CD4-positive, alpha-beta T cell treated with Interleukin-15 for 4 hours (primary cell): ENCODE data around the gene CEP170B.

Experiments used
- DNase-seq: peaks from one replicate; pipeline ENCODE4 v3.0.0-alpha.2; 2020; ENCODE audit warnings: low spot score

CEP170B gene

DNA sequence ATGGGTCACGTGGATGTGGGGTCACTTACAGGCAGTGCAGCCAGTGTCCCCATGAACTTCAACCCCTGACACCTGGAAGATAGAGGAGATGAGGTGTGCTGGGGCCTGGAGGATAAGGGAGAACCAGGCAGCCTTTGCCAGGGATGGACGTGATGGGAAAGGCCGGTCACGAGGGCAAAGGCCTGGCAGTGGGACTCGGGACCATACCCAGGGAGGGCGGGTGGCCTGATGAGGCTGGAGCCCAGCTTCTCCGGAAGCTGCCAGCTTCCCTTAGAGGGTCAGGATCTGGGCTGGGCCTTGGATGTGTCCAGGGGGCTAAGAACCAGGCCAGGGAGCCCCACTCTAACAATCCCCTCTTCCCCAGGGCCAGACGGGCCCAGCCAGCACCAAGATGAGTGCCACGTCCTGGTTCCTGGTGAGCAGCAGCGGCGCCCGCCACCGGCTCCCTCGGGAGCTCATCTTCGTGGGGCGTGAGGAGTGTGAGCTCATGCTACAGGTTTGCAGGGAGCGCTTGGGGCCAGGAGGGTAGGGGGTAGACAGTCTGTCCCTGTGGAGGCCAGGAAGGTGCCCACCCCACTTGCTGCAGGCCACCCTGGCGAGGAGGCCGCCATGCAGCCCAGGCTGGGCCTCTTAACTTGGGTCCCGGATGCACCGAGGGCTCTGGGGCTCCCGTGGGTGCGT lies 3.1 kb downstream of the CEP170B start:
- DNase-seq, result no peak

DNA sequence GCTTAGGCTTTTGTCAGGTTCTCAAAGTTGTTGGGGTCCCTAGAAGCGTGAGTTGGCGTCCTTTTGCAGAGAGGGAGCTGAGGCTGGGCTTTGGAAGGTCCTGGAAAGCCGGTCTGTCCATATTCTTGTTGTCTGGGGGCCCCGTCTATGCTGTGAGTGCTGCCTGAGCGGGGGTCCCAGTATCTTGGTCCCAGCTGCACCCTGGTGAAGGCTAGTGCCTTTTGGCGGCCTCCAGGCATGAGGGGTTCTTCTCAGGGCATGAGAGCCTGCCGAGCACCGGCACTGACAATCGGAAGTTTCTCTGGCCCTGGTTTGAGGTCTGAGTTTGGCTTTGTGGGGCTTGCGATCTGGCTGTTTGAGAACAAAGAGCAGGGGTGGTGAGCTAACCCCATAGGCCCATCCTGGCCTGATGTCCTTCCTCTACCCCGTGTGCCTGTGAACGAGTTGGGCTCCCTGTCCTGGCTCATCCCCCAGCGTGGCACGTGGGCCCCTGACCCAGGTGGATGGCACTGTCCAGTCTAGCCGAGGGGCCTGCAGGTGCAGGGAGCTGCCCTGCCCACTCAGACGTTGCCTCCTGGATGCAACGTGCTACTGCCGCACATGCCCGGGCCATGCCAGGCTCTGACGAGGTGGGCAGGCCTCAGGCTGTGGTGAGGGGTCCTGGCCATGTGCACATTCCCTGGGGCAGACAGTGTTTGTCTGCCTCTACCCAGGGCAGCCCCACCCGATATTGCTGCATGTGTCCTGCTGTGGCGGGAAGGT lies 3.9 kb downstream of the CEP170B start:
- DNase-seq, result no peak

DNA sequence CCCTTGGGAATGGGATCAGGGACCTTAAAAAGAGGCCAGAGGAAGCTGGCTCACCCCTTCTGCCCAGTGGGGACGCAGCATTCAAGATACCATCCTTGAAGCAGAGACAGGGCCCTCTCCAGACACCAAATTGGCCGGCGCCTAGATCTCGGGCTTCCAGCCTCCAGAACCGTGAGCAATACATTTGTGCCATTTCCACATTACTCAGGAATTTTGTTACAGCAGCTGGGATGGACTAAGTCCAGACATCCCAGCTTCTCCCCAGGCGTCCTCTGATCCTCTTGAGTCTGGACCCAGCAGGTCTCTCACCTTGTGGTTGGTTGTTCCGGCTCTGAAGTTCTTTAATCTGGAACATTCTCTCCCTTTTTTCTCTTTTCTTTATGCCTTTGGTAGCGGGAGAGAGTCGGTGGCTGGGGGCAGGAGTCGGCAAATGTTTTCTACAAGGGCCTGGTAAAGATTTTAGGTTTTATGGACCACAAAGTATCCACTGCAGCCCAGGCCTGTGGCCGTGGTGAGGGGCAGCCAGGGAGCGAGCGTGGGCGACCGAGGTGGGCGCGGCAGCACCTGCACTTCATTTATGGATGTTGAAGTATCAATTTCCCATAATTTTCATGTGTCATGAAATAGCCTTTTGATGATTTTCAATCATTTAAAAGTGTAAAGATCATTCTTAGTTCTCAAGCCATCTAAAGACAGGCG lies 4.8 kb downstream of the CEP170B start:
- no peak for DNase-seq

DNA sequence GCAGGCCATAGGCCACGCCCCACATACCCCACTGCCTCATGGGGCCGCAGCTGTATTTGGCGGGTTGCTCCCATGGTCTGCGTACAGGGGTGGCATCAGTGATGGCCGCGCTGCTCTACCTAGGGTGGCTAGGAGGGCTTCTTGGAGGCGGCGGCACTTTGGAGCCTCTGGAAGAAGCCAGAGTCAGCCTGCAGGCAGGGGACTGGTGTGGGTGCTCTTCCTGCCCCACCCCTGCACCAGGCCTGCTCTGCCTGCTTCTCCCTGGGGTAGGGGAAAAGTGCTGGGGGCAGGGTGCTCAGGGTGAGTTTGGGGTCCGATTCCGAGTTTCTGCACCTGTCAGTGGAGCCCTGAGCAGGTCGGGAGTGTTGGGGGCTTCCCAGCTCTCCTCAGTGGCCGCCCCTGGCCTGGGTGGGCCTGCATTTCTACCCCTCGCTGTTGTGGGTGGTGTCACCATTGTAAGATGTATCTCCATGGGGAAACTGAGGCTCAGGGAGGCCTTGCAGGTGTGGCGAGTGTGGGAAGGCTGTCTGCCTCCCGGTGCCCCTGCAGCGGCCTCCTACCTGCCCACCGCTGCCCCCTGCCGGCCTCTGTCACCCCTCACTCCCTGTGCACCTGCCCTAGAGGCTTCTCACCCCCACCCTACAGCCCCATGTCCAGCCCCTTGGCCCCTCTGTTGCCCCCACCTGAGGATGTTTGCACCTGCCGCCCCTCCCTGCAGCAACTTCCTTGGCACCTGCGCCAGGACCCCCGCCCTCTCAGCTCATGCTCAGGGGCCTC lies 5.5 kb downstream of the CEP170B start:
- DNase-seq, result peak; percentile 32

DNA sequence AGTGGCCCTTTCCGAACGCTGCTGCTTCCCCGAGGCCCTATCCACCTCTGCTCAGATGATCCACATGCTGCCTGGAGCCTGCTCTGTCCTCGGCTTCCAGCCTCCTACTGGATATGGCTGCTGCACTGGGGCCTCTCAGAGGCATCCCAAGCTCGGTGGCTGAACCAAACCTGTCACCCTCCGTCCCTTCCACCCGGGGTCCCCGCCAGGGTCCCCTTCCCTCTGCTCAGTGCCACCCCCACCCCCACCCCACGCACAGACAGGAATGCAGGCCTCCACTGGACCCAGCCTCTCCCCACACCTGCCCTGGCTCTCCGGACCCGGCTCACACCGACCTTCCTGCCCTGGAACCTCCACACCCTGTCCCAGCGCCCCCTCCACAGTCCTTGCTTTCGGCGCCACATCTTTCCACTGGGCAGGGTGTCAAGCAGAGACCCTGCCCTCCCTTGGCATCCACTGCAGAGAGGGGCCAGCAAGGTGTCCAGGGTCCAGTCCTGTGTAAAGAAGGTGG lies 6.1 kb downstream of the CEP170B start:
- no peak for DNase-seq

DNA sequence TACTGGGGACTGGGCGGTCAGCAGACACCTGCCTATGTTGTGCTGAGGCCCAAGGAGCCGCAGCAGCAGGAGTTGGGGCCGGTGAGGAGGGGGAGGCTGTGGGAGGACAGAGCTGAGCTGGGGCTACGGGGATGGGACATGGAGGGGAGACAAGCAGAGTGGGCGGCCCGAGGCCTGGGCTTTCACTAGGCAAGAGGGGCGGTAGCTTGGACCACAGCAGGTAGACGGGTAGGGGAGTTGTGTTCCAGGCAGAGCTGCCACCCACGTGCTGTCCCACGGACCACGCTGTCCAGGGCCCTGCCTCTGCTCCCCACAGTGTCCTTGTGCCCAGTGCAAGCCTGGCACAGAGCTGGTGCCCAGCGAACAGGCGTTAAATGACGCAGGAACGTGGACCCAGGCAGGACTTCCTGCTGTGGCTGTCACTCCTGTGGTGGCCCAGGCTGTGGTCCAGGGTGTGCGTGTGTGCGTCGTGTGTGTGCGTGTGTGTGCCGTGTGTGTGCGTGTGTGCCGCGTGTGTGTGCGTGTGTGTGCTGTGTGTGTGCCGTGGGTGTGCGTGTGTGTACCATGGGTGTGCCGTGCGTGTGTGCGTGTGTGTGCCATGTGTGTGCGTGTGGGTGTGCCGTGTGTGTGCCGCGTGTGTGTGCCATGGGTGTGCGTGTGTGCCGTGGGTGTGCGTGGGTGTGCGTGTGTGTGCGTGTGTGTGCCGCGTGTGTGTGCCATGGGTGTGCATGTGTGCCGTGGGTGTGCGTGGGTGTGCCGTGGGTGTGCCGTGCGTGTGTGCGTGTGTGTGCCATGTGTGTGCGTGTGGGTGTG lies 6.8 kb downstream of the CEP170B start:
- no peak for DNase-seq

DNA sequence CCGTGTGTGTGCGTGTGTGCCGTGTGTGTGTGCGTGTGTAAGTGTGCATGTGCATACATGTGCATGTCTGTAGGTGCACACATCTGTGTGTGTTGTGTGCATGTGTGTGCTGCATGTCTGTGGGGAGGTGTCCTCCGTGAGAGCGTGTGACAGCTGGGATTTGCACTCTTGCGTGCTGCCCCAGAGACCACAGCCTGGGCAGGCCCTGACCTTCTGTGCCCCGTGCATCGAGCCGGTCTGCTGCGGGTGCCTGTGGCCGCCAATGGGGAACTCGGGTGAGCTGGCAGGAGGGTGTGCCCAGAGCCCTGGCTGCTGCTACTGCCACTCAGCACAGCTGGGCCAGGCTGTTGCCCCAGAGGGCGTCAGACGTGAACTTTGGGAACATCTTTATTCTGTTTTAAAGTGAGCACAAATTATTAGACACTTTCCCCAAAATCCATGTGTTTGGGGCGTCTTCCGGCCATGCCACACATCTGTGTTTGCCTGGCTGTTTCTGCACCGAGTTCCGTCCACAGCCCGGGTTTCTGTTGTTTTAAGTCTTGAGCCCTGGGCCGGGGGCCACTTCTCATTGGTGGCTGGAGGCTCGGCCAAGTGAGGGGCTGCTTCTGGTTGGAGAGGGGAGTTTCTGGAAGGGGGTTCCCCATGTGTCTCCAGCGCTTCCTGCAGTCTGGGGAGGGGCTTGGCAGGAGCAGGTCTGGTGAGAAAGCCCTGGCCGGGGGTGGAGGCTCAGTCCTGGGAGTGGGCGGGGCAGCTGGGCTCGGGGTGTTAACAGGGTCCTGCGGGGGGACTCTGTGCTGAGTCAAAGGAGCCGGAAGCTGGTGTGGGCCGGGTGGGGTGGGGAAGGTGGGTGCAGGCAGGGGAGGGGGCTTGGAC lies 7.6 kb downstream of the CEP170B start:
- no peak for DNase-seq

DNA sequence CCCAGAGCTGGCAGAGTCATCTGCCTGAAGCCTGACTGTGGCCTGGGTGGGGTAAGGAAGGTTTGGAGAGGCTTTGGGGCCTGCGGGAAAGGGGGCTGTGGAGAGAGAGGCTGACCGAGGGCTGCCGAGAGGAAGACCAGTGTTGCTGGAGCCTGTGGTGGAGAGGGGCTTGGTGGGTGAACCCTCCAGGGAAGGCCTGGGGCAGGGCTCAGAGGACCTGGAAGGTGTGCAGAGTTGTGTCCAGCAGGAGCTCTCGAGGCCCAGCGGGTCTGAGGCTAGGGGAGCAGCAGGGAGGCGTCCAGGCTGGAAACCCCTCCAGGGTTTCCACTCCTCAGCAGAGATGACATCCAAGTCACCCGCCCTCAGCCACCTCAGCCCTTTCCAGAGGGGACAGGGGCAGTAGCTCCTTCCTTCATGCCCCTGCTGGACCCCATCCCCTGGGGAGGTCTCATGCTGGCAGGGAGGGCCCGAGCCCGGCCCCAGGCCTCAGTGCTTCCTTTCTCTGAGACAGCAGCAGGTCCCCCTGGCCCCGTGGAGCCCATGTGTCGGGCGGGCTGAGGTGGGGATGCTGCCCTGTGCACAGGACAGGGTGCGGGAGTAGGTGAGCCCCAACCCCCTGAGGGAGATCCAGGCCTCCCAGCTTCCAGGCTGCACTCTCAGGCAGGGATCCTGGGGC lies 8.4 kb downstream of the CEP170B start:
- no peak for DNase-seq

DNA sequence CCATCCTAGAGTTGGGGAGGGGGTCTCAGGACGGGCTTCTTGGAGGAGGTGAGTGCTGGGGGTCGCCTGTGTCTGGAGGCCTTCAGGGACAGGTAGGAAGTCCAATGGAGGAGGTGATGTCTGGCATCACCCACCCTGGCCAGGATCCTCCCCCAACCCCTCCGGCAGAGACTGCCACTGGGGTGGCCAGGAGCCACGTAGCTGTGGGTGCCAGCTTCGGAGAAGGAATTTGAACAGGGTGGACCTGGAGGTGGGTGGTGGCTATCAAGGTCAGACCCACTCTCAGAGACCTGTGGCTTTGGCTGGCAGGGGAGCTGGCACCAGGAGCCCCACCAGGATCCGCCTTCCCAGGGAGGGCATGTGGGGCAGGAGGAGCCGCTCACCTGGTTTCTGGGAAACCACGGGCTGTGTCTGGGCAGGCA lies 9.1 kb downstream of the CEP170B start:
- no peak for DNase-seq

DNA sequence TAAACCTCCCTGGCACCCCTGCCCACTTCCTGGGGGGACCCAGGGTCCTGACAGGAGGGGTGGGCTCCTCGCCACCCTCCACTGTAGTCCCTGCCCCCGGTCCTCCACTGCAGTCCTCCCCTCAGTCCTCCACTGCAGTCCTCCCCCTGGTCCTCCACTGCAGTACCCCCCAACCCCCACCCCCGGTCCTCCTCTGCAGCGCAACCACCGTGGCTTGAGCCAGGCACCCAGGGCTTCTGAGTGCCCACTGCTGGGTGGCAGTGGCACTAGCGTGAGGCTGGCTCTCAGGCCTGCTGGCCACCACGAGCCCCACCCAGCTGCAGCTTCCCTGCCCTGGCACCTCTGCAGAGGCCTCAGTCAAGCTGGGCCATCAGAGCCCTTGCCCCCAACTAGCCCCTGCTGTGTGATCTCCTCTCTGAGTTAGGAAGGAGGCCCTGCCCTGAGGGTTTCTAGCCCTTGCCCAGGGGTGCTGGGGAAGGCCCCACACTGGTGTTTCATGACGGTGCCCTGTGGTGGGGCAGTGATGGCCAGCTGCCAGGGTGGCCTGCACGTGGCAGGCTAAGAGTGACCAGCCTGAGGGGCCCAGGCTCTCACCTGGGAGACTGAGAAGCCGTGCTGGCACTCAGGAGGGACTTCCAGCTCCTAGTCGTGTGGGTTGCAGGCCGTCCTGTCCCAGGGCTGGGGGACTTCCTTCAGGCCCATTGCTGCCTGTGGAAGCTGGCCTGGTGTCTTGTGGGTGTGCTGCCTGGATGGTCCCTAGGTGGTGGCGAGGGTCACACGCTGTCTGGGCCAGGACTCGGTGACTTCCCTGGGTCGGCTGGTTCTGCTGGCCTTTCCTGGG lies 9.7 kb downstream of the CEP170B start:
- DNase-seq, result no peak

DNA sequence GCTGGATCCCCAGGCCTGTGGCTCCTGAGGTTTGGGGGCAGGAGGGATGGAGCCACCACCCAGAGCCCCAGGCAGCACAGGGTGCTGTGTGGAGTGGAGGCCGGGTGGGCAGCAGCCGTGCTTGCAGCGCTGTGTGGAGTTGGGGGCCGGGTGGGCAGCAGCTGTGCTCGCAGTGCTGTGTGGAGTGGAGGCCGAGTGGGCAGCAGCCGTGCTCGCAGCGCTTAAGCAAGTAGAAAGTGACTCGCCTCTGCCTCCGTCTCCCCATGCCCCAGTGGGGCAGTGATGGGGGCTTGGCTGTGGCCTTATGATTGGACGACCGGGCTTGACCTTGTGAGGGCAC lies 10.3 kb downstream of the CEP170B start:
- DNase-seq, result no peak

DNA sequence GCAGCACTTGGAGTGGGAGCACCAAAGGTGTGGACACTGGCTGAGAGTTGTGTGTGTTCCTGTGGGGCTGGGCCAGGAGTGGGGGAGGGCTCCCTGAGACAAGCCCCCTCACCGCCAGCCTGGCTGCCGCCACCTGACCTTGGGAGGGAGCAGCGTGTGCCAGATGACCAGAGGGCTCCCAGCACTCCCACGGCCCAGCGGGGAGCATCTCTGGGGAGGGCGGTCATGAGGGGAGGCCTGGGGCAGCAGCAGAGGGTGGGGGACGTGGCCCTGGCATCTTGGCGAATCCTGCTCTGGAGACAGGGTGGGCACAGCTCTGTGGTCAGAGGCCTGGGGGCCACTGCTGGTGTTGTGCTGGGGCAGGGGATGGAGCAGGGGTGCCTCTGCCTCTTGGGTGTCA lies 10.7 kb downstream of the CEP170B start:
- no peak for DNase-seq

DNA sequence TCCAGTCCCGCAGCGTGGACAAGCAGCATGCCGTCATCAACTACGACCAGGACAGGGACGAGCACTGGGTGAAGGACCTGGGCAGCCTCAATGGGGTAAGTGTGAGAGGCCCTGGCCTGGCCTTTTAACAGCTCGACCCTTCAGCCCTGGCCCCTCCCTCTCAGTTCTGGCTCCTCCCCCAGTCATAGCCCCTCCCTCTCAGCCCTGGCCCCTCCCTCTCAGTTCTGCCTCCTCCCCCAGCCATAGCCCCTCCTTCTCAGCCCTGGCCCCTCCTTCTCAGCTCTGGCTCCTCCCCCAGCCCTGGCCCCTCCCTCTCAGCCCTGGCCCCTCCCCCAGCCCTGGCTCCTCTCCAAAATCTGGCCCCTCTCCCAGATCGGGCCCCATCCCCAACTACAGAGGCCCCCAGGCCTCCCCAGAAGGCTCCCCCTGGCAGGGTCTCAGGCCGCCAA lies 11.2 kb downstream of the CEP170B start:
- no peak for DNase-seq

DNA sequence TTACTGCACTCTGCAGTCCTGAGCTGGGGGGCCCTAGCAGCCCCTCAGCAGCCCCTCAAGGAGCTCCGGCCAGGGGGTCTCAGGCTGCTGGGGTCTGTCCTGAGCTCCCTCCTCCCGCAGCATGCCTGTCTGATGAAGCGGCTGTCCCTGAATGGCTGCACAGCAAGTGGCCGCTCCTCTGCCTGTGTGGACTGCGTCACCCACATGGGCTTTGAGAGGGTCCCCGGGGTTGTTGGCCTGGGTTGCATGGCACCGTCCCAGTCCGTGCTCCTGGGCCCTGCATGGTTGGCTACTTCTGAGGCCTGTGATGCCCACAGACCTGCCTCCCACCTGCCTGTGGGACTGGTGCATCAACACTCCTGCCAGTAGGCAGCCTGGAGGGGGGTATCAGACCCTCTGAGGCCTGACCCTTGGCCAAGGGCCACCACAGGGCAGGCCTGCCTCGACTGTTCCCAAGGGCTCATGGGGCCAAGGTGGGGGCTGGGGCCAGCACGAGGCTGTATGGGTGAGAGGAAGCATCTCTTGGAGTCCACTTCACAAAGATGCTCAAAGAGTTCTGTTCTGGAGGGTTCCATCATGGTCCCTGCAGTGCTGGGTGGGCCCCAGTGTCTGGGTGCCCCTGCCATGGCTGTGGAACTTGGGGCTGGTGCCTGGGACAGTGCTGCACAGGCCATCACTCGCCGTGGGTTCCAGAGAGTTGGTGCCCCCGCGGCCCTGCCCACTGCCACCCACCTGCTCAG lies 12.2 kb downstream of the CEP170B start:
- DNase-seq, result no peak

DNA sequence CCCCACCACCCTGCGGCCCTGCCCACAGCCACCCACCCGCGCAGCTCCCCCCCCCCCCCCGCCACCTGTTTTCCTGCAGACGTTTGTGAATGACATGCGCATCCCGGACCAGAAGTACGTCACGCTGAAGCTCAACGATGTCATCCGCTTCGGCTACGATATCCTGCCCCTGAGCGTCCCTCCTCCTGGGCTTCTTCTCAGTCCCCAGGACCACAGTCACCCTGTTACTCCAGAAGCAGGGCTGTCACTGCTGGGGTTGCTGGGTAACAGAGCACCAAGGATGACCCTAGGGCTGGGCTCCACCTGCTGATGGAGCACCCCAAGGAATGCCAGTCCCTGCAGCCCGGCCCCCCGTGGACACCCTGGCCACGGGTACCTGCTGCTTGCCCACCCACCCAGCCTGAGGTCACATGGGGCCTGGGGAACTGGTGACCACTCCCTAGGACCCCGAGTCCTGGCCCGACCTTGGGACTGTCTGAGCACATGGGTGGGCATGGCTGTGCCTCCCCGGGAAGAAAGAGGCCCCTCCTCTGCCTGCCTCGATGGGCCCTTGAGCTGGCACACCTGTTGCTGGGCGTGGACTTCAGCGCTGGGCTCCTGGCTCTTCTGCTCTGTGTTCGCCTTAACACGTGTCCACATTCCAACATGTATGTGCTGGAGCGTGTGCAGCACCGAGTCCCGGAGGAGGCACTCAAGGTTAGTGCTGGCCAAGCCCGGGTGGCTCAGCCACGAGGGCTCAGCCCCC lies 12.9 kb downstream of the CEP170B start:
- no peak for DNase-seq

DNA sequence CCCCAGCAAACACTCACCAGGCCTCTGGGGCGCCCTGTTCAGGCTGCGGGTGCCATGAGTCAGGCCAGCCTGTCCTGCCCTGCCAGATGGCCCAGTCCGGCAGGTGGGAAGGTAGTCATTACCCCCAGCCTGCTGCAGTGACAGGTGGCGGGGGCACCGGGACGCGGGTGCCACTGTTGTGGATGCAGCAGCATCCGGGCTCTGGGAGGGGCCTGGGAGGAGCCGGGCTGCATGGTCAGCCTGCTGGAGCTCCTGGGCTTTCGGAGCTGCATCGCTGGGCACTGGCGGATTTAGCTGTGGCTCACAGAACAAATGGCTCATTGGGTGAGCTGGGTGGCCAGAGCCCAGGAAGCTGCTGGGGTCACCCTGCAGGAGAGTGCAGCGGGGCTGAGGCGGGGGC lies 13.5 kb downstream of the CEP170B start:
- no peak for DNase-seq

DNA sequence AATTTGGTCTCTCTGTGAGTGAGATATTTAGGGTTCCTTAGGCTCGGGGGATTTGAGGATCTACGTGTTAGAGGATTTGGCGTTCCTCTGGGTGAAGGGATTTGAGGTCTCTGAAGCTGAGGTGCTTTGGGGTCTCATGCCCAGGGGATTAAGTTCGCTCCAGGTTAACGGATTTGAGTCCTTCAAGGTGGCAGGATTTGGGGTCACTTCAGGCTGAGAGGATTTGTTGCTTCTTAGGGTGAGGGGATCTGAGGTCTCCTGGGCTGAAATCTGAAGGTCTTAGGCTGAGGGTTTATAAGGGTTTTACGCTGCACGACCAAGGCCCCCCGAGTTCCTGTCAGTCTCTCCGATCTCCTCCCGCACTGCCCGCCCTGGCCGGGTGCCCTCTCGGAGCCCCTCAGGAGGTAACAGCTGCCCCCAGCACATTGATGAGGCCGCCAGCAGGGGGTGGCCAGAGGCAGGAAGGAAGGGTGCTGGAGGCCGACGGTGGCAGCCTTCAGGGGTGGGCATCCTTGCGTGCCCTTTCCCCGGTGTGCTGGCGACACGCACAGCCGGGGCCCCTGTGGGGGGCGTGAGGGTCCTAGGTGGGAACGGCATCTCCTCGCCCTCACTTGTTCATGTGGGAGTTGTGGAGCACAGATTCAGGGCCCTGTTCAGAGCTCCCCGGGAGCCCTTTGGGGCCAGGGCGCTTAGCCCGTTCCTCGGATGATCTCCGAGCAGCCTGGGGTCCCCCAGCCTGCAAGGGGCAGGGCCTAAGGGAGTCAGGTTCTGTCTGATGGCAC lies 14.3 kb downstream of the CEP170B start:
- DNase-seq, result no peak
